ENCODE results near the gene CHMP4A. TPM values are rescaled to one million over a fixed set of nuclear protein-coding genes. Genes with fewer than 3 reads are reported as not detected.
"Not testable (repeated sequence)": the region's sequence is repeated elsewhere in the genome, so short reads cannot be mapped to it uniquely, and the experiment has no call there.

The CHMP4A gene
- polyA plus RNA-seq, 4 donors: 43.5 to 50.7 (median 49.8) TPM

- no peak for DNase-seq (ENCODE audit: low read depth in 4 of 4, low spot score in 3 of 4)
Observed at GRCh38 chr14:24249230-24250021, 36.1 kb upstream of the CHMP4A start.

GRCh38 chr14:24247422-24247821 is 34.1 kb upstream of the CHMP4A start:
- DNase-seq (ENCODE audit: low read depth in 4 of 4, low spot score in 3 of 4): no peak

- no peak for DNase-seq (ENCODE audit: low read depth in 4 of 4, low spot score in 3 of 4)
Observed at GRCh38 chr14:24246765-24247212, 33.5 kb upstream of the CHMP4A start.

- not testable (repeated sequence) for DNase-seq (ENCODE audit: low read depth in 4 of 4, low spot score in 3 of 4)
Observed at GRCh38 chr14:24245350-24245749, 32.1 kb upstream of the CHMP4A start.

GRCh38 chr14:24243336-24243836 is 30.1 kb upstream of the CHMP4A start:
- no peak for DNase-seq (ENCODE audit: low read depth in 4 of 4, low spot score in 3 of 4)

GRCh38 chr14:24241829-24242443 is 28.6 kb upstream of the CHMP4A start:
- DNase-seq (ENCODE audit: low read depth in 4 of 4, low spot score in 3 of 4): peak in 3 of 4 donors; percentile 83 to 90 (median 88)

GRCh38 chr14:24240110-24240918 is 27.0 kb upstream of the CHMP4A start:
- no peak for DNase-seq (ENCODE audit: low read depth in 4 of 4, low spot score in 3 of 4)

- DNase-seq (ENCODE audit: low read depth in 4 of 4, low spot score in 3 of 4): no peak
Observed at GRCh38 chr14:24238527-24239037, 25.3 kb upstream of the CHMP4A start.

GRCh38 chr14:24238123-24238522 is 24.8 kb upstream of the CHMP4A start:
- DNase-seq (ENCODE audit: low read depth in 4 of 4, low spot score in 3 of 4): no peak

- DNase-seq (ENCODE audit: low read depth in 4 of 4, low spot score in 3 of 4): no peak
Observed at GRCh38 chr14:24237463-24237955, 24.2 kb upstream of the CHMP4A start.

- no peak for DNase-seq (ENCODE audit: low read depth in 4 of 4, low spot score in 3 of 4)
Observed at GRCh38 chr14:24236689-24237462, 23.6 kb upstream of the CHMP4A start.

- DNase-seq (ENCODE audit: low read depth in 4 of 4, low spot score in 3 of 4): no peak
Observed at GRCh38 chr14:24235804-24236688, 22.8 kb upstream of the CHMP4A start.

- DNase-seq (ENCODE audit: low read depth in 4 of 4, low spot score in 3 of 4): no peak
Observed at GRCh38 chr14:24234095-24235005, 21.1 kb upstream of the CHMP4A start.

GRCh38 chr14:24233538-24233866 is 20.2 kb upstream of the CHMP4A start:
- DNase-seq (ENCODE audit: low read depth in 4 of 4, low spot score in 3 of 4): no peak

GRCh38 chr14:24232645-24233537 is 19.6 kb upstream of the CHMP4A start, which contains the start of gene GMPR2:
GMPR2 (plus strand) TSS chr14:24232929; CDS start chr14:24233254, 325 bp downstream.
- DNase-seq (ENCODE audit: low read depth in 4 of 4, low spot score in 3 of 4): no peak

- DNase-seq (ENCODE audit: low read depth in 4 of 4, low spot score in 3 of 4): peak; percentile 82 to 89 (median 84)
Observed at GRCh38 chr14:24232121-24232644, 18.9 kb upstream of the CHMP4A start, which contains the start of gene NEDD8. NEDD8 (minus strand) TSS chr14:24232367; CDS start chr14:24232267, 100 bp downstream.
